ENCODE measurements around the gene MRGPRG.

Gene MRGPRG

GRCh38 chr11:3205261-3206155 is 13.1 kb downstream of the MRGPRG start:
- Histone ChIP-seq H3K36me3 (ENCODE audit: insufficient read depth, low read length) (no peaks in the 10 kb centered on the region), H3K9me3 (ENCODE audit: low read depth, low read length) (no peaks in the 10 kb centered on the region), H3K27ac (no peak overlapping the region), H3K4me3 (no peak overlapping the region), H3K9ac (ENCODE audit: insufficient read length) (no peak overlapping the region)
- no peak for TF ChIP-seq EZH2 (IDR thresholded peaks at IDR 0.05)
- TF ChIP-seq FOXP2 (optimal IDR thresholded peaks at IDR 0.05; ENCODE audit: control extremely low read depth, extremely low read length, insufficient read depth): no peak
- TF ChIP-seq POLR2AphosphoS5 (IDR thresholded peaks at IDR 0.05; ENCODE audit: borderline replicate concordance, low read depth, low read length): no peak
- no peak for DNase-seq (ENCODE audit: low read depth, low spot score)

DNA sequence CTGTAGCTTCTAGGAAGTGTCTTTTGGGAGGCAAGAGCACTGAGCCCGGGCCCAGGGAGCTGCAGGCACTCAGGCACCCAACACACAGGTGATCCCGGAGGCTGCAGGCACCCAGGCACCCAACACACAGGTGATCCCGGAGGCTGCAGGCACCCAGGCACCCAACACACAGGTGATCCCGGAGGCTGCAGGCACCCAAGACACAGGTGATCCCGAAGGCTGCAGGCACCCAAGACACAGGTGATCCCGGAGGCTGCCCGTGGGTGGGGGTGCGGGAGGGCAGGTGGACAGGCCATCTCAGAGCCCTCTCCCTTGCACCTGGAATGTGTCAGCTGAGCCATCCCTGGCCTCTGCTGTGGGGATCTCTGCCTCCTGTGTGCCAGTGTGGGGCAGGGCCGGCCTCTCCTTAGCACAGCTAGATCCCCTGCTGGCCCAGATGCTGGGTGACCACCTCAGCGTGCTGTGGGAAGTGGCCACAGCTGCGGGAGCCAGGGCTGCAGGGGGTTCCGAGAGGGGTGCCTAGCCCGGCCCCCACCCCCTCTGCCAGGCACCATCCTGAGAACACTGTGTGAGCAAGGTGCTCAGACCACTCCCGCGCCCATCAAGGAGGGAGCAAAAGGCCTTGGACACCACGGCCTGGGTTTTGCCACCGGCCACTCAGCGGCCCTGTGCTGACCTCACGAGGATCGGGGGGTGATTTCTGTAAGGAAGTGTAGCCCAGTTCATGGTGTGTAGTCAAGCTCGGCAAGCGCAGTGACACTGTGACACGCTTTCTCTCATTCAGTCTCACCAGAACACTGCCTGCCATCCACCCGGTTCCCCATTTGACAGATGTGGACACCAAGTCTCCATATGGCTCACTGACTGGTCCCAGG is 14.2 kb downstream of the MRGPRG start:
- no peak for DNase-seq (ENCODE audit: low read depth, low spot score)
- H3K9me3 ChIP-seq (ENCODE audit: low read depth, low read length): no peaks in the 10 kb centered on the region
- H3K36me3 ChIP-seq (ENCODE audit: insufficient read depth, low read length): no peaks in the 10 kb centered on the region
- no peak overlapping the region for H3K4me3 ChIP-seq
- H3K9ac ChIP-seq (ENCODE audit: insufficient read length): no peak overlapping the region
- TF ChIP-seq EZH2 (IDR thresholded peaks at IDR 0.05) (no peak), POLR2AphosphoS5 (IDR thresholded peaks at IDR 0.05; ENCODE audit: borderline replicate concordance, low read depth, low read length) (no peak), FOXP2 (optimal IDR thresholded peaks at IDR 0.05; ENCODE audit: control extremely low read depth, extremely low read length, insufficient read depth) (no peak)
- no peak overlapping the region for H3K27ac ChIP-seq

GRCh38 chr11:3203221-3204043 is 15.2 kb downstream of the MRGPRG start:
- Histone ChIP-seq H3K9ac (ENCODE audit: insufficient read length) (no peak overlapping the region), H3K4me3 (no peak overlapping the region), H3K36me3 (ENCODE audit: insufficient read depth, low read length) (no peaks in the 10 kb centered on the region), H3K27ac (no peak overlapping the region), H3K9me3 (ENCODE audit: low read depth, low read length) (no peaks in the 10 kb centered on the region)
- TF ChIP-seq FOXP2 (optimal IDR thresholded peaks at IDR 0.05; ENCODE audit: control extremely low read depth, extremely low read length, insufficient read depth) (no peak), POLR2AphosphoS5 (IDR thresholded peaks at IDR 0.05; ENCODE audit: borderline replicate concordance, low read depth, low read length) (no peak), EZH2 (IDR thresholded peaks at IDR 0.05) (no peak)
- DNase-seq (ENCODE audit: low read depth, low spot score): no peak

DNA sequence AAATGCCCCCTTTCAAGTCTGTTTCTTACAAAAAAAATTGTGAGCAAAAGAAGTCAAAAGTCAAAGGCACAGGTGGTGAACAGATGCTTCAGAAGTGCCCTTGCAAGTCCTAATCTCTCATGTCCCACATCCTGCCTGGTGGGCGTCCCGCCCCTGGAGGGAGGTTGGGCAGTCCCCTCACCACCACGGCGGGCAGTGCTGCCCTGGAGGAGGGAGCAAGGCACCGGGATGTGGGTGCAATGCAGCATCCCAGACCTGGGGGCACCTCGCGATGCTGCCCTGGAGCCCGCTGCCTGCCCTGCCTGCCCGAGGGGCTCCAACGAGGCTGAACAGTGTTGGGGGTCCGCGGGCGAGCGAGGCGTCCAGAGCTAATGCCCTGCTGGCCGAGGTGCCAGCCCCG is 15.9 kb downstream of the MRGPRG start:
- Histone ChIP-seq H3K9ac (ENCODE audit: insufficient read length) (no peak overlapping the region), H3K27ac (no peak overlapping the region)
- DNase-seq (ENCODE audit: low read depth, low spot score): no peak

DNA sequence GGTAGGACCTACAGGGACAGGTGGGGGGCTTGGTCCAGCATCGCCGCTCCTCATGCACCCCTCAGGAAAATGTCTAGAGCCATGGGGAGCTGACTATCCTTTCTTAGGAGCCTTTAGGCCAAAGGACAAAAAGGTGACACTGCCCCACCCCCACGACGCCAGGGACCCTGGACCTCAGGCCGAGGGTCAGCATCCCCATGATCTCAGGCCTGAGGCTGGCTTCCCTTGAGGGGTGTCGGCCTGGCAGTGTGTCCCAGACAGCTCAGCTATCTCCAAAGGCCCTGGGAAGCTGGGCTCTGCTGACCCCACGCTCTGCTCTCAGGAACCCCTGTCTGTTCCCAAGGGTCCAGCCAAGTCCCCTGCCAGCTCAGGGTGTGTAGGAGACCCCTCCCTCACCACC is 16.3 kb downstream of the MRGPRG start:
- no peaks in the 10 kb centered on the region for H3K36me3 ChIP-seq (ENCODE audit: insufficient read depth, low read length)
- H3K4me3 ChIP-seq: no peak overlapping the region
- no peak overlapping the region for H3K27ac ChIP-seq
- no peak overlapping the region for H3K9ac ChIP-seq (ENCODE audit: insufficient read length)
- no peak for DNase-seq (ENCODE audit: low read depth, low spot score)
- TF ChIP-seq EZH2 (IDR thresholded peaks at IDR 0.05) (no peak), FOXP2 (optimal IDR thresholded peaks at IDR 0.05; ENCODE audit: control extremely low read depth, extremely low read length, insufficient read depth) (no peak), POLR2AphosphoS5 (IDR thresholded peaks at IDR 0.05; ENCODE audit: borderline replicate concordance, low read depth, low read length) (no peak)
- H3K9me3 ChIP-seq (ENCODE audit: low read depth, low read length): no peaks in the 10 kb centered on the region

More for the DNA sequence above, 15.9 kb downstream of the MRGPRG start:
- Histone ChIP-seq H3K36me3 (ENCODE audit: insufficient read depth, low read length) (no peaks in the 10 kb centered on the region), H3K4me3 (no peak overlapping the region), H3K9me3 (ENCODE audit: low read depth, low read length) (no peaks in the 10 kb centered on the region)
- no peak for TF ChIP-seq FOXP2 (optimal IDR thresholded peaks at IDR 0.05; ENCODE audit: control extremely low read depth, extremely low read length, insufficient read depth)
- no peak for TF ChIP-seq POLR2AphosphoS5 (IDR thresholded peaks at IDR 0.05; ENCODE audit: borderline replicate concordance, low read depth, low read length)

GRCh38 chr11:3201677-3202181 is 16.9 kb downstream of the MRGPRG start:
- H3K4me3 ChIP-seq: no peak overlapping the region
- no peak for DNase-seq (ENCODE audit: low read depth, low spot score)
- H3K9ac ChIP-seq (ENCODE audit: insufficient read length): no peak overlapping the region
- H3K36me3 ChIP-seq (ENCODE audit: insufficient read depth, low read length): no peaks in the 10 kb centered on the region
- no peak for TF ChIP-seq FOXP2 (optimal IDR thresholded peaks at IDR 0.05; ENCODE audit: control extremely low read depth, extremely low read length, insufficient read depth)
- TF ChIP-seq EZH2 (IDR thresholded peaks at IDR 0.05): no peak
- H3K9me3 ChIP-seq (ENCODE audit: low read depth, low read length): no peaks in the 10 kb centered on the region
- H3K27ac ChIP-seq: no peak overlapping the region

GRCh38 chr11:3201112-3201581 is 17.5 kb downstream of the MRGPRG start:
- no peak overlapping the region for H3K9ac ChIP-seq (ENCODE audit: insufficient read length)
- no peak for DNase-seq (ENCODE audit: low read depth, low spot score)
- H3K4me3 ChIP-seq: no peak overlapping the region
- H3K9me3 ChIP-seq (ENCODE audit: low read depth, low read length): no peaks in the 10 kb centered on the region
- no peaks in the 10 kb centered on the region for H3K36me3 ChIP-seq (ENCODE audit: insufficient read depth, low read length)
- TF ChIP-seq EZH2 (IDR thresholded peaks at IDR 0.05) (no peak), POLR2AphosphoS5 (IDR thresholded peaks at IDR 0.05; ENCODE audit: borderline replicate concordance, low read depth, low read length) (no peak), FOXP2 (optimal IDR thresholded peaks at IDR 0.05; ENCODE audit: control extremely low read depth, extremely low read length, insufficient read depth) (no peak)
- H3K27ac ChIP-seq: no peak overlapping the region

All from SK-N-MC (cell line).